ENCODE data around the gene ATP6V0B.

The ATP6V0B gene

DNA sequence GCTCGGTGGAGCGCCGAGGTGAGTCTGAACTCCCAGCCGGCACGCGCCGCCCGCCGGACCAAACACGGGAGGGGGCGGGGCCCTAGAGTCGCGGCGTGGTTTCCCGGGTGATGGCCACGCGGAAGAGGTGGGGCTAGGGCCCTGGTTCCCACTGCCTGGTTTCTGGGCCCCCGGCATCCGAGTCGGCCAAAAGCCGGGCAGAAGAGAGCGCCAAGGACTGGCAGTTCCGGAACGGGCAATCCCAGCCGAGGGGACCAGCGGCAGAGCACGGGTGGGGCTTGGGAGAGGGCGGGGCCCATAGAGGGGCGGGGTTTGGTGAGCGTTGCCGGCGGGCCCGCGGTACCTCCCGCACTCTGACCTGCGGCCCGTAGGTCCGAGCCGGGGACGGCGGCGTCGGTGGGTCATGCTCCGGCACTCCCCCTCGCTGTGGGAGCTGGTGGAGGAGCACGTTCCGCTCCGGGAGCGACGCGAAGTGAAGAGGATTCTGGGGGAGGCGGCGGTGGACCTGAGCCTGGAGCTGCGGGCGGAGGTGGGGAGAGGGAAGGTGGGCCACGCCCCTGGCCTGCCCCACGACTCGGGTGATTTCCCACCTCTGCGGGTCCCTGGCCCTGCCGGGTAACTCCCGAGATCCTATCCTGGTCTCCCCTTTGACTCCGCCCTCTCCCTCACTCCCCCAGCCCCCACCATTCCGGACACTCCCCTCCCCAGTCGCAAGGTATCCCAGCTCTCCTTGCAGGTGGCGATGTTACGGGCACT is 16.9 kb downstream of the ATP6V0B start, which contains the start of gene CCDC24:
Gene CCDC24, plus strand, starts transcription at position 124 of the 756 bp plus-strand sequence. Its CDS starts 280 bp downstream, at position 404.
- H3K36me3 ChIP-seq (ENCODE audit: insufficient read depth, low read depth, low read length) = 0 out of 2 replicates have a peak, but pooled peaks cover under 1% of the 10 kb centered on the region
- H3K9ac ChIP-seq (ENCODE audit: low read depth, low read length) = peak within 1 kb of the TSS; percentile 56; the same call in 1 of the 2 replicates
- peak within 1 kb of the TSS; percentile 49 for H3K27ac ChIP-seq (ENCODE audit: low read length)
- H3K9me3 ChIP-seq (ENCODE audit: insufficient read depth, low read depth, low read length) = no peaks in the 10 kb centered on the region
- H3K4me3 ChIP-seq (ENCODE audit: low read length) = peak within 1 kb of the TSS; percentile 80
- H3K27me3 ChIP-seq (ENCODE audit: insufficient read depth, low read length) = peaks cover 6% of the 10 kb centered on the region; the same call in 1 of the 2 replicates
- H3K4me1 ChIP-seq (ENCODE audit: insufficient read depth, low read length) = peaks cover 5% of the 10 kb centered on the region; the same call in 1 of the 2 replicates

DNA sequence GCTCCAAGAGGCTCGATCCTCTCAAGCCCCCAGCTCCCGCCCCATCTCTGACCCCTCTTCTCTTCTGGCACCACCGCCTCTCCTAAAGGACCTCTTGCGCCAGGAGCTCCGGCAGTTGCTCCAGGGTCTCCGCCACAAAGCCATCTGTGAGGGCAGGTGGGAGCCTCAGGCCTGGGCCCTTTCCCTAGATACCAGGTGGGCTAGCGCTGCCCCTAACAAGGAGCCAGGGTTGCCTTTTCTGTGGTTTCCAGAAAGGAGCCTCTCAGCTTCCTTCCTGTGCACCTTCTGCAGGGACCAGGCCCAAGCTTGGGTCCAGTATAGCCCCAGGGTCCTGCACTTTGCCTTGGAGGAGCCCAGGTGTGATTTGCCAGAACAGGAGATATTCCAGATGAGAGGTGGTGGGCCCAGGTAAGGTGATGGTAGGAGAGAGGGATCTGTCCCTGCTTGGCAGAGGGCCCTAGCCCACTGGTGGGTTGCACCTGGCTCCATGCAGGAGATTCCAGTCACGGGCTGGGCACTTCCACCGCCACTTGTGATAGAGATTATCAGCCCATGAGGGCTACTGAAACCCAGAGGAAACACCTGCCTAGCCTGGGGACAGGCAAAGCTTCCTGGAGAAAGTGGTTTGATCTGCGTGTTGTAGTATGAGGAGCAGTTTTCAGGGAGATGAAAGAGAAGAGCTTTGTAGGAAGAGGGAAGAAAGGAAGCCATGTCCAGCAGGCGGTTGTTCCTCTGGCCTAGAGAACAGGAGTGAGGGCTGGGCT is 17.7 kb downstream of the ATP6V0B start:
- H3K9ac ChIP-seq (ENCODE audit: low read depth, low read length) = peak overlapping the region; percentile 56; the same call in 1 of the 2 replicates
- H3K4me1 ChIP-seq (ENCODE audit: insufficient read depth, low read length) = peaks cover 5% of the 10 kb centered on the region; the same call in 1 of the 2 replicates
- no peaks in the 10 kb centered on the region for H3K9me3 ChIP-seq (ENCODE audit: insufficient read depth, low read depth, low read length)
- peak overlapping the region; percentile 80 for H3K4me3 ChIP-seq (ENCODE audit: low read length)
- no peak overlapping the region for H3K27ac ChIP-seq (ENCODE audit: low read length)
- peaks cover 6% of the 10 kb centered on the region; the same call in 1 of the 2 replicates for H3K27me3 ChIP-seq (ENCODE audit: insufficient read depth, low read length)
- no peaks in the 10 kb centered on the region for H3K36me3 ChIP-seq (ENCODE audit: insufficient read depth, low read depth, low read length)

DNA sequence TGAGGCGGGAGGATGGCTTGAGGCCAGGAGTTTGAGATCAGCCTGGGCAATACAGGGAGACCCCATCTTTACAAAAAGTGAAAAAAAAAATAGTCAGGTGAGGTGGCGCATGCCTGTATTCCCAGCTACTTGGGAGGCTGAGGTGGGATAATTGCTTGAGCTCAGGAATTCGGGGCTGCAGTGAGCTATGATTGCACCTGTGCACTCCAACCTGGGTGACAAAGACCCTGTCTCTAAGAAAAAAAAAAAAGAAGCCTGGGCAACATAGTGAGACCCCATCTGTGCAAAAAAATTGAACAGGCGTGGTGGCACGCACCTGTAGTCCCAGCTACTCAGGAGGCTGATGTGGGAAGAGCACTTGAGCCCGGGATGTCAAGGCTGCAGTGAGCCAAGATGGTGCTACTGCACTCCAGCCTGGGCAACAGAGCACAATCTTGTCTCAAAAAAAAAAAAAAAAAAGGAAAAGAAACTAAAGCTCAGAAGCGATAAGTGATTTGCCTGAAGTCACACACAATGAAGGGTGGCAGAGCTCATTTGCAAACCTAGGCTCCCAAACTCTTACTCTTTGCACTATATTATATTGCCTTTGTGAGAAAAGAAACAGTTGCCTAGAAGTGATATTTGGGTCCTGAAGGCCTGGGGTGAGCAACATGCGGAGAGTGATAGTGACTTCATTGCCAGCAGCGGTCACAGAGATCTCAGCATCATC is 18.6 kb downstream of the ATP6V0B start:
- H3K9me3 ChIP-seq (ENCODE audit: insufficient read depth, low read depth, low read length) = no peaks in the 10 kb centered on the region
- H3K4me1 ChIP-seq (ENCODE audit: insufficient read depth, low read length) = peaks cover 5% of the 10 kb centered on the region; the same call in 1 of the 2 replicates
- H3K36me3 ChIP-seq (ENCODE audit: insufficient read depth, low read depth, low read length) = no peaks in the 10 kb centered on the region
- H3K9ac ChIP-seq (ENCODE audit: low read depth, low read length) = no peak overlapping the region
- H3K27ac ChIP-seq (ENCODE audit: low read length) = no peak overlapping the region
- no peak overlapping the region for H3K4me3 ChIP-seq (ENCODE audit: low read length)
- H3K27me3 ChIP-seq (ENCODE audit: insufficient read depth, low read length) = peaks cover 6% of the 10 kb centered on the region; the same call in 1 of the 2 replicates

DNA sequence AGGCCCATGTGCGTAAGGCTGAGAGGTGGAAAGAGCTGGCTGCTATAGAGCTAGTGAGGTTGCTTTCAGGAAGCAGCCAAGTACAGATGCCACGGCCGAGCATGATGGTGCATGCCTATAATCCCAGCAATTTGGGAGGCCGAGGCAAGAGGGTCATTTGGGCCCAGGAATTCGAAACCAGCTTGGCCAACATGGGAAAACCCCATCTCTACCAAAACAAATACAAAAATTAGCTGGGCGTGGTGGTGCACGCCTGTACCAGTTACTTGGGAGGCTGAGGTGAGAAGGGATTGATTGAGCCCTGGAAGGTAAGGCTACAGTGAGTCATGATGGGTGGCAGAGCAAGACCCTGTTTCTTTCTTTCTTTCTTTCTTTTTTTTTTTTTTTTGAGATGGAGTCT is 19.3 kb downstream of the ATP6V0B start:
- no peaks in the 10 kb centered on the region for H3K36me3 ChIP-seq (ENCODE audit: insufficient read depth, low read depth, low read length)
- no peak overlapping the region for H3K4me3 ChIP-seq (ENCODE audit: low read length)
- peaks cover 6% of the 10 kb centered on the region; the same call in 1 of the 2 replicates for H3K27me3 ChIP-seq (ENCODE audit: insufficient read depth, low read length)
- no peak overlapping the region for H3K27ac ChIP-seq (ENCODE audit: low read length)
- no peak overlapping the region for H3K9ac ChIP-seq (ENCODE audit: low read depth, low read length)
- H3K4me1 ChIP-seq (ENCODE audit: insufficient read depth, low read length) = peaks cover 5% of the 10 kb centered on the region; the same call in 1 of the 2 replicates
- no peaks in the 10 kb centered on the region for H3K9me3 ChIP-seq (ENCODE audit: insufficient read depth, low read depth, low read length)

DNA sequence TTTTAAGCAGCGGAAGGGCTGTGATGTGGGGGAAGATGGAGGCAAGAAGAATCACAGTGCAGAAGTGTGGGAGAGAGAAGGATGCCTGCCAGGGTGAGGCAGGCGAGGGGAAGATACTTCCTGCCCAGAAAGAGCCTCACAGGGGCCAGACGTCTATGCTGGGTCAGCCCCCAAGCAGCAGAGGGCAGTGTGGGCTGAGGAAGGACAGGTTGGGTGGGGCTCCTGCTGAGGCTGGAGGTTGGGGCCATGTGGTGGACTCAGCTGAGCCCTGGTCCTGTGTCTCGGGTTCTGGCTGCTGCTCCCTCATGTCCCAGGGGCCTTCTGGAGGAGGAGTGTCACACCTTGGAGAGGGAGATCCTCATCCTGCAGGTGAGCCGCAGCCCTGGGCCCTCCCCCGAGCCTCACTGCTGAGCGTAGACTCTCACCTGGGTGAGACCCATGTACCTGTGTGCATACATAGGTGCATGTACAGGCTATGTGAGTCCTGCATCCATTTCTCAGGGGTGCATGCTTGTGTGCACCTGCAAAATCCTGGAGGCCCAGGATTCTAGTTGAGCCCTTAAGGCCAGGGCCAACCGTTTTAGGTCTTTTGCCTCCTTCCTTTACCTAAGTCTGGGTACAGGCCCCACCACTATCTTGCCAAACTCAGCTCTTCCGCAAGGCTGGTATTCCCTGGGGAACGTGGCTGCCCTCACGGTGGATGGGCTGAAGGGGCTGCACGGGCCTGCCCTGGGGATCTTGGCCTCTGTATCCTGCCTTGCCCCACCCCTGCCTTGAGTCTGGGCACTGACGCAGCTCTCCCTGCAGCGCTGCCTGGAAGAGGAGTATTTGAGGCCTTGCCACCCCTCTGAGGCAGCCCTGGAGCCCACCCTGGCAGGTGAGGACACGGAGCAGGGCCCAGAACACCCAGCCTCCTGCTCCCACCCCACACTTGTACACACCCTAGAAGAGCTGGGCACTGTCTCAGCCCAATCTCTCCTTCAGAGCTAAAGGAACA is 20.3 kb downstream of the ATP6V0B start:
- H3K27me3 ChIP-seq (ENCODE audit: insufficient read depth, low read length) = peaks cover 6% of the 10 kb centered on the region; the same call in 1 of the 2 replicates
- H3K9ac ChIP-seq (ENCODE audit: low read depth, low read length) = no peak overlapping the region
- H3K36me3 ChIP-seq (ENCODE audit: insufficient read depth, low read depth, low read length) = peaks cover 6% of the 10 kb centered on the region; the same call in 1 of the 2 replicates
- peaks cover 5% of the 10 kb centered on the region; the same call in 1 of the 2 replicates for H3K4me1 ChIP-seq (ENCODE audit: insufficient read depth, low read length)
- no peaks in the 10 kb centered on the region for H3K9me3 ChIP-seq (ENCODE audit: insufficient read depth, low read depth, low read length)
- no peak overlapping the region for H3K27ac ChIP-seq (ENCODE audit: low read length)
- no peak overlapping the region for H3K4me3 ChIP-seq (ENCODE audit: low read length)

DNA sequence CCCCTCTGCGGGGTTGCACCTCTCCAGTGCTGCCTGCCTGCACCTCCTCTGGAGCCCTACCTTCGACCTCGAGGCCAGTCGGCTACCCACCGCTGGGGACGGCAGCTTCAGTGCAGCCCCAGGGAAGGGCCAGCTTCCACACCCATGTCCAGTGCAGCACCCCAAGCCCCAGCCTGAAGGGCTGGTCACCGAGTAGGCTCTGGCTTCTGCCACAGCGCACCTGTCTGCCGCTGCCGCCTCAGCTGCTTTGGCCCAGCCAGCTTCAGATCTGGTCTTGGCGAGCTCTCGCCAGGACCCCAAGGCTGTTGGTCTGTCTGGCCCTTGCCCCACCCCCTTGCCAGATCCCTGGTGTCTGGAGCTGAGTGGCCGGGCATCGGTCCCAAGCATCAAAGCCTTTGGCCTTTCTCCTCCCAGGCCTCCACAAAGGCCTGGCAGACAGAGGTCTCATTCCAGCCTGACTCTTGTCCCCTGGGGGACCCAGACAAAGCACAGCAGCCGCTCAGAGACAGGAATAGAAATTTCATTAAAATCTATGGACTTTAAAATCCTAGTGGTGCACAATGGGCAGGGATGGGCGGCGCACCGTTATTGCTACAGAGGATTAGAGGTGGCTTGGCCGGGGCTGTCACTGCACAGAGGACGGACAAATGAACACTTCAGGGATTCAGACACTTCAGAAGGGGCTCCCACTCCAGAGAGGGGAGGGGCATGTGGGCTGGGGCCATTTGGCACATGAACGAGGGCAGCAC is 21.4 kb downstream of the ATP6V0B start:
- Histone ChIP-seq H3K27ac (ENCODE audit: low read length) (no peak overlapping the region), H3K36me3 (ENCODE audit: insufficient read depth, low read depth, low read length) (peaks cover 16% of the 10 kb centered on the region; the same call in 1 of the 2 replicates), H3K4me3 (ENCODE audit: low read length) (no peak overlapping the region), H3K9ac (ENCODE audit: low read depth, low read length) (no peak overlapping the region), H3K4me1 (ENCODE audit: insufficient read depth, low read length) (peaks cover 5% of the 10 kb centered on the region; the same call in 1 of the 2 replicates), H3K27me3 (ENCODE audit: insufficient read depth, low read length) (peaks cover 6% of the 10 kb centered on the region; the same call in 1 of the 2 replicates), H3K9me3 (ENCODE audit: insufficient read depth, low read depth, low read length) (no peaks in the 10 kb centered on the region)

DNA sequence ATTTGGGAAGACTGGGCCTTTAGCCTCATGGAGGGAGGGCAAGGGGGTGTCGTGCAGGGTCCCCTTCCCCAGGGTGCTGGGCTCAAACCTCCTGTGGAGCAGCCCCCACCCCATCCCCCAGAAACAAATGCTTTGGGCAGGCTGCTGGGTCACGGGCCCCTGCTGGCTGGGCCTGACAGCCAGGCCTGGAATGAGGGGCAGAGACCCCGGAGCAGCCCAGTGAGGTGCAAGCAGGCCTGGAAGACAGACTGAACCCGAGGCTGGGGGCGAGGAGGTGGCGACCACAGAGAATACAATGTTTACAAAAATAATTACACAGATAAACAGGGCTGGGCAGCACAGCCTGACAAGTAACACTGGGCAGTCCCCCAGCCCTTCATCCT is 22.0 kb downstream of the ATP6V0B start:
- no peak overlapping the region for H3K9ac ChIP-seq (ENCODE audit: low read depth, low read length)
- H3K4me3 ChIP-seq (ENCODE audit: low read length) = no peak overlapping the region
- peaks cover 5% of the 10 kb centered on the region; the same call in 1 of the 2 replicates for H3K4me1 ChIP-seq (ENCODE audit: insufficient read depth, low read length)
- H3K9me3 ChIP-seq (ENCODE audit: insufficient read depth, low read depth, low read length) = no peaks in the 10 kb centered on the region
- H3K36me3 ChIP-seq (ENCODE audit: insufficient read depth, low read depth, low read length) = peaks cover 22% of the 10 kb centered on the region; the same call in 1 of the 2 replicates
- H3K27me3 ChIP-seq (ENCODE audit: insufficient read depth, low read length) = peaks cover 6% of the 10 kb centered on the region; the same call in 1 of the 2 replicates
- no peak overlapping the region for H3K27ac ChIP-seq (ENCODE audit: low read length)

DNA sequence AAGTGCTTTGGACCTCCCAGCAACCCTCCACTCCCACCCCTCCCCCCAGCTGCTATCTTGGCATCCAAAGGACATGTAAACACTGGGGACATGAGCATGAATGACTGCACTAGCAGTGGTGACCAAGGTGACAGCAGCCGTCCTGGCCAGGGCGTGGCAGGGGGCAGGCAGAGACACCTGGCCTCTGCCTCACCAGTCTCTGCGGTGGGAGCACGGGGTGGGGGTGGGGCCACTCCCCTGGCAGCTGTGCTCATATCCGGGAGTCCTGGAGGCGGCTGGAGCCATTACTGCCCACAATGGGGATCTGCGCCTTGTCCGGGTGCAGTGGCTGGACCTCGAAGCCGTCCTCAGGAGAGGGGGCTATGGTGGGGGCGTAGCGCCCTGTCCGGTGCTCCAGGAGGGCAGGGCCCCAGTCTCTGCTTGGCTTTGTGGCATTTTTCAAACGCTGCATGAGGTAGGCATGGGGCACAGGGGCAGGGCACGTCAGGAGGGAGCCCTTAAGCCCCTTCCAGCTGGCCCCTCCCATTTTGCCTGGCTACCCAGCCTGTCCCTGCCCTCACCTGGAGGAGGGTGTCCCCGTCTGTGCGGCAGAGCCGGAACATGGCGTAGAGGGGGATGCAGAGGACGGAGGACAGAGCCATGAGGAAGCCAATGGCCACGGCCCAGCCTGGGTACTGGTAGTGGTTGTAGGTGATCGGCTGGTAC is 22.7 kb downstream of the ATP6V0B start:
- Histone ChIP-seq H3K9me3 (ENCODE audit: insufficient read depth, low read depth, low read length) (no peaks in the 10 kb centered on the region), H3K27me3 (ENCODE audit: insufficient read depth, low read length) (peaks cover 6% of the 10 kb centered on the region; the same call in 1 of the 2 replicates), H3K36me3 (ENCODE audit: insufficient read depth, low read depth, low read length) (peaks cover 27% of the 10 kb centered on the region; the same call in 1 of the 2 replicates), H3K9ac (ENCODE audit: low read depth, low read length) (no peak overlapping the region), H3K4me3 (ENCODE audit: low read length) (no peak overlapping the region), H3K27ac (ENCODE audit: low read length) (no peak overlapping the region), H3K4me1 (ENCODE audit: insufficient read depth, low read length) (peaks cover 3% of the 10 kb centered on the region; the same call in 1 of the 2 replicates)

DNA sequence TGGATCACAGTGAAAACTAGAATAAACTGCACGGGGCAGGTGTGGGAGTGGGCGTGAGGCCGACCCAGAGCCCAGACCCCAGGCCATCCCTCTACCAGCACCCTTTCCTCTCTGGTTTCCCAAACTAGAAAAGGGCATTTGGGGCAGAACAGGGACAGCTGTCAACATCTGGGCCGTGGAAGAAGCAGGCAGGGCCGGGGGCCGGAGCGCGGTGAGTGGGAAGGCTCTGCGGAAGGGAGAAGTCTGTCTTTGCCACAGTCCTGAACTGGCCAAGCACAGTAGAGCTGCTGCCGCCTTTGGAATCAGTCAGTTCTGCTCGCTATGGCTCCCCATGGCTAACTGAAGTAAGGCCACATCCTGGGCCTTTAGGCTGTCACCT is 23.2 kb downstream of the ATP6V0B start:
- no peak overlapping the region for H3K27ac ChIP-seq (ENCODE audit: low read length)
- H3K4me3 ChIP-seq (ENCODE audit: low read length) = no peak overlapping the region
- H3K36me3 ChIP-seq (ENCODE audit: insufficient read depth, low read depth, low read length) = peaks cover 28% of the 10 kb centered on the region; the same call in 1 of the 2 replicates
- no peaks in the 10 kb centered on the region for H3K9me3 ChIP-seq (ENCODE audit: insufficient read depth, low read depth, low read length)
- H3K9ac ChIP-seq (ENCODE audit: low read depth, low read length) = no peak overlapping the region
- no peaks in the 10 kb centered on the region for H3K4me1 ChIP-seq (ENCODE audit: insufficient read depth, low read length)
- peaks cover 1% of the 10 kb centered on the region; the same call in 1 of the 2 replicates for H3K27me3 ChIP-seq (ENCODE audit: insufficient read depth, low read length)
